Erythroblast (primary cell): ENCODE measurements around the gene PTPN9.

Experiments used
- GATA1 ChIP-seq: IDR thresholded peaks from 2 replicates; pipeline ENCODE4 v1.6.1; 2011; ENCODE audit warnings: low read depth, mild to moderate bottlenecking, control low read depth, low read length, moderate library complexity
- POLR2A ChIP-seq: IDR thresholded peaks from 2 replicates; pipeline ENCODE4 v1.6.1; 2011; ENCODE audit warnings: mild to moderate bottlenecking, low read length

DNA sequence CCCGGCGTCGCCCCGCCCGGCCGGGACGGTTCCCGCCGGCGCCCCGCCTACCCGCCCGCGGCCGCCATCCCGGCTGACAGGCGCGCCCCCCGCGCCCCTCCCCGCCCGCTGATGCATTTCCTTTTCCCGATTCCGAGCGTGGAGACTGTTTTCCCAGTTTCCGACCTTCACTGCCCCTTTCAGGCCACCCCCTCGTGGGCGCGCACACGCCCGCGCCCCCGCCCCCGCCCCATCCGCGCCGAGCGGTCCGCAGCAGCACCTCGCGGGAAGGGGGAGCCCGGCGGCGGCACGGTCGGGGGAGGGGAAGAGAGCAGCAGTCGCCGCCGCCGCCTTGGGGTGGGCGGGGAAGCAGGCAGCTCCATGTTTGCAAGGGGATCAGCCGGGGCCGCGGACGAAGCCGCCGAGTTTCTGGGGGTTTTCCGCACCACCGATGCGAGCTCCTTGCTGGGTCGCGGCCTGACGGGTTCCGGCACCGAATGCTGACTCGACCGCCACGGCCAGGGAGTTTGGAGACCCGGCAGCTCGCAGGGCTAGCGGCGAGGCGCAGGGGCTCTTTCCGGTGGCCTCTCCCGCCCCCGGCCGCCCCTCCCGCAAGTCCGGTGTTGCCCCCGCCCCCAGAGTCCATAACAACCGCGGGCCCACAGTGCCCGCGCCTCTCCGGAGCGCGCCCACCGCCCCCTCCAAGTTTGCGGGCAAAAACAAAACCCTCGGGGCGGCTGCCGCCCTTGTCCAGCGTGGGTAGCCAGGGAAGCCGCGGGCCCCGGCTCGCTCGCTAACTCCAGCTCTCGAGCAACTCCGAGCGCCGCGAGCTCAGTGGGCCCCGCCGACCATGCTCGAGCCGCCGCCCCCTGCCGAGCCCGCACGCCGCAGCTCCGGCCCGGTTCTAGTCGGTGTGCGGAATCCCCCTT, 124.4 kb downstream of the PTPN9 start:
- no peak for TF ChIP-seq POLR2A
- TF ChIP-seq GATA1, result no peak
